Lung (tissue), 12 donors: ENCODE data around the gene DOCK3. TPM values are rescaled to one million over a fixed set of nuclear protein-coding genes. Genes with fewer than 3 reads are reported as not detected.

ENCODE experiments used
- ATAC-seq: fragments of 200-7000 bp; cut with Tn5 transposase; one replicate; pipeline ENCODE4 v1.9.1; 2020; ENCODE audit warnings: moderate number of reproducible peaks; ENCODE audit not compliant: insufficient read depth, low FRiP score
- DNase-seq, 3 donors: peaks; one replicate each; pipeline ENCODE4 v3.0.0-alpha.2; 2013 to 2017
- H3K27ac ChIP-seq, 2 donors: one replicate each; pipeline ENCODE4 v1.5.1; 2013; ENCODE audit warnings: mild to moderate bottlenecking in 2 of 2, moderate library complexity in 2 of 2, control low read depth in 1 of 2, inconsistent platforms in 1 of 2, low read depth in 1 of 2, low read length in 1 of 2
- H3K27me3 ChIP-seq, 3 donors: one replicate each; pipeline ENCODE4 v1.5.1; 2013; ENCODE audit warnings: low read length in 2 of 3; ENCODE audit not compliant: control insufficient read depth in 3 of 3, insufficient read depth in 3 of 3
- H3K36me3 ChIP-seq, 4 donors: one replicate each; pipeline ENCODE4 v1.5.1; 2013; ENCODE audit warnings: low read length in 4 of 4, mild to moderate bottlenecking in 1 of 4, moderate library complexity in 1 of 4; ENCODE audit not compliant: control insufficient read depth in 4 of 4, insufficient read depth in 4 of 4
- H3K4me1 ChIP-seq, 5 donors: one replicate each; pipeline ENCODE4 v1.5.1; 2013; ENCODE audit warnings: low read length in 5 of 5, mild to moderate bottlenecking in 2 of 5, moderate library complexity in 1 of 5; ENCODE audit not compliant: control insufficient read depth in 5 of 5, insufficient read depth in 5 of 5
- H3K4me3 ChIP-seq: one replicate; pipeline ENCODE4 v1.5.1; 2013; ENCODE audit warnings: mild to moderate bottlenecking, control low read depth, moderate library complexity
- H3K9ac ChIP-seq, 2 donors: one replicate each; pipeline ENCODE4 v1.5.1; 2013; ENCODE audit warnings: low read length in 2 of 2, control low read depth in 1 of 2; ENCODE audit not compliant: insufficient read depth in 1 of 2
- H3K9me3 ChIP-seq, 4 donors: one replicate each; pipeline ENCODE4 v1.5.1; 2013; ENCODE audit warnings: low read length in 3 of 4, mild to moderate bottlenecking in 1 of 4, moderate library complexity in 1 of 4; ENCODE audit not compliant: control insufficient read depth in 4 of 4, insufficient read depth in 3 of 4
- CTCF ChIP-seq: IDR thresholded peaks from 2 replicates; pipeline ENCODE4 v1.5.1; 2012; ENCODE audit warnings: mild to moderate bottlenecking; ENCODE audit errors: control extremely low read depth, extremely low read depth
- WGBS, 2 donors: extraction: QIAGEN DNeasy Blood & Tissue Kit; methylation state at CpG; one replicate each; pipeline ENCODE4 v1.1.7; 2013; 5-methylcytosine and 5-hydroxymethylcytosine counted together
- polyA plus RNA-seq, 2 donors: library from polyadenylated mRNA; stranded (reverse); fragments of 200-250 nt; gene quantifications; one replicate each; pipeline ENCODE4 v1.2.1, GENCODE V29; 2013
- total RNA-seq, 2 donors: library from RNA; depleted of rRNA in 1 of 2; stranded (reverse); fragments of >200 nt in 1 of 2; gene quantifications; one replicate each; pipeline ENCODE4 v1.2.1, GENCODE V29; 2014 to 2021
- donor health status: control.
- donor health status: control.
- donor health status: Bipolar disorder and iron deficiency.
- donor health status: healthy.
- donor health status: DM: yes; HTN: yes; CAD: no.

Gene DOCK3
- total and polyA plus RNA-seq, 4 donors = 0.06 to 1.4 (median 0.34) TPM

- H3K9me3 ChIP-seq = no peaks in the 10 kb centered on the region
- no peak overlapping the region for H3K9ac ChIP-seq
- ATAC-seq (no peak), DNase-seq (peak in 2 of 3 donors; percentile 32 to 44)
- no peak overlapping the region for H3K4me3 ChIP-seq
- H3K27me3 ChIP-seq = no peaks in the 10 kb centered on the region
- no peaks in the 10 kb centered on the region for H3K4me1 ChIP-seq
- WGBS, 2 donors = 49 to 63% methylated on average over 1 of the region's 1 CpG
- TF ChIP-seq CTCF = no peak
- no peak overlapping the region for H3K27ac ChIP-seq
- no peaks in the 10 kb centered on the region for H3K36me3 ChIP-seq
Measured at GRCh38 chr3:51311055-51311454, 636.3 kb downstream of the DOCK3 start.

DNA sequence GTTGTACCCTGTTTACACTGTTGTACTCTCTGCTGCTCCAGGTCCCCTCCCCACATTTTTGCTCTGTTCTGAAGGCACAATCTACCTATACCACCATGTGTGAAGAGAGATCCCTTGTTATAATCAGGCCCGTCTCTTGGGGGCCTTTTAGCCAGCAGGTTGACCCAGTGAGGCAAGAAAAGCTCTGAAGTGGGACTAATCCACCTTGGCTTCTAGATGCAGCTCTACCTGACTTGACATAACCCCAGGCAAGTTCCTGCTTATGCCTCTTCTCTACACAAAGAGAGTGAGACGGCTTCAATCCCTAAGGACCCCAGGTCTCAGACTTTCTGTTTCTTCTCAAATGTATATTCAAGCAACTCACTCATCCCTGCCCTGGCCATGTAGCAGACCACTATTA is 653.5 kb downstream of the DOCK3 start:
- H3K9ac ChIP-seq = no peak overlapping the region
- 84 to 92% methylated on average over 2 of the region's 2 CpGs for WGBS, 2 donors
- H3K4me1 ChIP-seq = no peaks in the 10 kb centered on the region
- no peaks in the 10 kb centered on the region for H3K27me3 ChIP-seq
- no peaks in the 10 kb centered on the region for H3K9me3 ChIP-seq
- no peak overlapping the region for H3K27ac ChIP-seq
- DNase-seq = no peak
- no peaks in the 10 kb centered on the region for H3K36me3 ChIP-seq
- no peak for ATAC-seq
- TF ChIP-seq CTCF = no peak
- no peak overlapping the region for H3K4me3 ChIP-seq

DNA sequence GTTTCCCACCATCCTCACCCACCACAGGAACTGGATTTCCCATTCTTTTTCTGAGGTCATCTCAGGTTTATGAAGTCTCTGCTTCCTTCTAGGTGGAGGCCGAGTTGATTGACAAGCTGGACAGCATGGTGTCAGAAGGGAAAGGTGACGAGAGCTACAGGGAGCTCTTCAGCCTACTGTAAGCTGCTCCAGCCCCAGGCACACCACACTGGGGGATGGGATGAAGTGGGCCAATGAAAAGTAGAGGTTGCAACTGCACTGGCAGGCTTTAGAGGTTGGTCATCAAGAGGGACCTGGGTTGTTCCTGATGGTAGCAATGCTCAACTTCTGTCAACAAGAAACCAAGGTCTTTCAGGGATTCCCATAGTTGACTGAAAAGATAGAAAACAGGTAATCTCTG is 655.3 kb downstream of the DOCK3 start:
- H3K9ac ChIP-seq = no peak overlapping the region
- ATAC-seq (no peak), DNase-seq (no peak)
- H3K4me1 ChIP-seq = no peaks in the 10 kb centered on the region
- H3K36me3 ChIP-seq = no peaks in the 10 kb centered on the region
- H3K27ac ChIP-seq = no peak overlapping the region
- no peak for TF ChIP-seq CTCF
- H3K4me3 ChIP-seq = no peak overlapping the region
- 69 to 73% methylated on average over 2 of the region's 2 CpGs for WGBS, 2 donors
- no peaks in the 10 kb centered on the region for H3K9me3 ChIP-seq
- no peaks in the 10 kb centered on the region for H3K27me3 ChIP-seq

- no peak overlapping the region for H3K9ac ChIP-seq
- ATAC-seq = no peak
- H3K36me3 ChIP-seq = no peaks in the 10 kb centered on the region
- no peak for TF ChIP-seq CTCF
- H3K4me1 ChIP-seq = no peaks in the 10 kb centered on the region
- H3K27me3 ChIP-seq = no peaks in the 10 kb centered on the region
- WGBS, 2 donors = 98 to 100% methylated on average over 1 of the region's 1 CpG
- no peak overlapping the region for H3K27ac ChIP-seq
- no peak overlapping the region for H3K4me3 ChIP-seq
- H3K9me3 ChIP-seq = no peaks in the 10 kb centered on the region
- DNase-seq = no peak
Measured at GRCh38 chr3:51332156-51332555, 657.4 kb downstream of the DOCK3 start.
